GM12891 (cell line): ENCODE data around the gene EGFLAM.

ENCODE experiments used
- DNase-seq: peaks from one replicate; pipeline ENCODE4 v3.0.0; 2011; ENCODE audit warnings: low spot score; ENCODE audit not compliant: insufficient read length
- FAIRE-seq: peaks from 2 replicates; lab custom pipeline; 2011; peaks lifted over from hg19 to GRCh38; lab: Jason Lieb, UNC
- PAX5 ChIP-seq: IDR thresholded peaks from 2 replicates; pipeline ENCODE4 v1.6.1; 2011; ENCODE audit warnings: low read length, moderate library complexity, mild to moderate bottlenecking; ENCODE audit not compliant: insufficient read depth, severe bottlenecking
- POLR2A ChIP-seq: IDR thresholded peaks from 2 replicates; pipeline ENCODE4 v1.6.1; 2011; ENCODE audit warnings: low read depth, low read length, control low read depth
- POLR2AphosphoS5 ChIP-seq: IDR thresholded peaks from 2 replicates; pipeline ENCODE4 v1.6.1; 2011; ENCODE audit warnings: low read depth, low read length, control low read depth
- POU2F2 ChIP-seq: IDR thresholded peaks from 2 replicates; pipeline ENCODE4 v1.6.1; 2011; ENCODE audit warnings: low read depth, mild to moderate bottlenecking, control low read depth, low read length, moderate library complexity
- SPI1 ChIP-seq: IDR thresholded peaks from 2 replicates; pipeline ENCODE4 v1.6.1; 2011; ENCODE audit warnings: low read depth, low read length, control low read depth
- TAF1 ChIP-seq: IDR thresholded peaks from 2 replicates; pipeline ENCODE4 v1.6.1; 2011; ENCODE audit warnings: low read depth, low read length, control low read depth

The EGFLAM gene

DNA sequence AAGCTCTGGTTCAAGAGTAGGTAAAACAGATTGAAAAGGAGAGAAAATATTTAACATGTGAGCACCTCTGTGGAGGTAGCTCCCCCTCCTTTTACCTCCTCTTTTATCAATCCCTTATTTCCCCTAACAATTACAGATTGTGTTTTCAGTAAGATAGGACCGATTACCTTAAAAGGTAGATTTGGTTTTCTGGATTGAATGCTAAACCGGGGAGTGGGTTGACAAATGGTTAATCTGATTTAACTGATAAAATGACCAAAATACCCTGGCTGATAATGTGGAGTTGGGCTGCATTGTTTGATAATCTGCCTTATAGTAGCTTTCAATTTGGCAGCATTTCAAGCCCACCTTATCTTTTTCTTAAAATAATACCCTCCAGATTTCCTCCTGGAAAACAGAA lies 83.9 kb downstream of the EGFLAM start:
- DNase-seq, result no peak
- no peak for TF ChIP-seq POLR2A
- TF ChIP-seq POLR2AphosphoS5, result no peak
- no peak for TF ChIP-seq TAF1
- TF ChIP-seq SPI1, result no peak
- no peak for TF ChIP-seq PAX5
- TF ChIP-seq POU2F2, result no peak
- FAIRE-seq, result no peak

DNA sequence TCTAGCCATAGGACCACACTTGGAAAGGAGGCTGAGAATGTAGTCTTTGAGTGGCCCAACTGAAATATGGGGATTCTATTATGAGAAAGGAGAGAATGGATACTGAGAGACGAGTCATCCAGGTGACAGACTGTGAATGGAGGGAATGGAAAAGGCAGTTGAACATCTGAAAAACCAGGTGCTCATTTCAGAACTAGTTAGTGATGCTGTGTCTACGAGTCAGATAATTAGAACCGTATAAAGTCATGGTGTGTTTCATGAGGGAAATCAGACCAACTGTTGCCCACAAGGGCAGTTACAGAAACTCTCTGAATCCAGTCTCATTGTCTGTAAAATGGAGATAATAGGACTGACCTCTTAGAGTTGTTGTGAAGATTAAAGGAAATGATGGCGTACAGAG lies 86.5 kb downstream of the EGFLAM start:
- FAIRE-seq (no peak), DNase-seq (no peak)
- no peak for TF ChIP-seq POLR2AphosphoS5
- TF ChIP-seq POLR2A, result no peak
- no peak for TF ChIP-seq POU2F2
- no peak for TF ChIP-seq PAX5
- TF ChIP-seq SPI1, result no peak
- no peak for TF ChIP-seq TAF1

DNA sequence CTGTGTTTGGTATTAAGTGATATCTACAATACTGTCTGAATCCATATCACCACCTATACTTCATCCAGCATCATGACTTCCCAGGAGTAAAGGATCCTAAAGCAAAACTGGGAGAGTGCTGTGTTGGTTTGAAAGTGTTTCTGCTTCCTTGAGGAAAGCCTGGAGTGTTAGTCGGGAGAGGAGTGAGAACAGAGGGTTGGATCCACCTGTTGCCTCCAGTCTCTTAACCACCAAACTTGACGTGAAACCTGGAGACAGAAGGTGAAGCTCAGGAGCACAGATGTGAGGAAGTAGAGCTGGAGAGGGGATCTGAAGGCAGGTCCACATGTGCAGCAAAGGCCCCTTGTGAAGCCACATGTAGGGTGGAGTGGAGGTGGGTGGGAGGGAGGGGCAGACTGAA lies 88.2 kb downstream of the EGFLAM start:
- TF ChIP-seq TAF1 (no peak), POLR2A (no peak), POLR2AphosphoS5 (no peak), POU2F2 (no peak), SPI1 (no peak), PAX5 (no peak)
- DNase-seq, result no peak
- FAIRE-seq, result no peak

DNA sequence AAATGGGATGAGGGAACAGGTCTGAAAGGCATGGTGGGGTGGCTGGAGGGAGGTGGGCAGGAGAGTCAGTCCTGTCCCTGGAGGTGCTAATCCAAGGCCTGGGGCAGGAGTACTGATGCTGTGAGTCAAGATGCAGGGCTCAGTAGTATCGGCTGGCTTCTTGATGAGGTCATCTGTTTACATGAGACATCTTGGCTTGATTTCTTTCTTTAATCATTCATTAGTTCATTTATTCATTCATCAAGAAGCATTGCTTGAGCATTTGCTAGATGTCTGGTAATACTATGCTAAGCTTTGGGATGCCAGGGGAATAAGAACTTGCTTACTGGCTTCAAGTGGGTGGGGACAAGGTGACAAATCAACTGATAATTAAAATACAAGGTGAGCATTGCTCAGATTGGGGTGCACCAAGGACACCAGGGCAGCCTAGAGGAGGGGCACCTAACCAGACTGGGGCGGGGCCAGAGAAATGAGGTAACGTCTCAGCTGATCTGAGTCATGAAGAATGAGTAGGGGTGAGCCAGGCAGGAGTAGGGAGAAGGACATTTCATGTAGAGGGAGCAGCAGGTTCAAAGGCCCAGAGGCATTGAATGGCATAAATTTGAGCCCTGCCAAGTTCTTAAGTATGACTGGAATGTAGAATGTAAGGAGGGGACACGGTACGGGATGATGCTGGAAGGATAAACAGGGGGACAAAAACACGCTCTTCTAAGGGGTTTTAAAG lies 88.8 kb downstream of the EGFLAM start:
- FAIRE-seq, result no peak

DNA sequence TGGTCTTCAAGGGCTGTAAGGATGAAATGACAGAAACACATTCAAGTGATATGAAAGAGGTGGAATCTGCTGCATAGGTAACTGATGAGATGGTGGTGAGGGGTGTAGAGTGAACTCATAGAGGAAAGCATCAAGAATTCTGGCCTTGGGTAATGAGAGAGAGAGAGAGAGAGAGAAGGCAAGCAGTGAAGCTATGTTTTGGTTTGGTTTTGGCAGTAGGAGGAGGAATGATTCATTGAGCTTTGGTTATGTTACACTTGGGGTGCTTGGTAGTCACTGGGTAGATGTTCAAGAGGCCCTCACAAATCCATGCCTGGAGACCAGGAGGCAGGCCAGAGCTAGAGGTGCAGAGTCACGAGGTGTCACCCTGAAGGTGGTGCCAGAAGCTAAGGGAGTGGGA lies 89.5 kb downstream of the EGFLAM start:
- FAIRE-seq, result no peak
- no peak for TF ChIP-seq POLR2A
- no peak for TF ChIP-seq POLR2AphosphoS5
- DNase-seq, result no peak

More for the DNA sequence above, 88.8 kb downstream of the EGFLAM start:
- no peak for TF ChIP-seq TAF1
- no peak for TF ChIP-seq POLR2A
- TF ChIP-seq SPI1, result no peak
- no peak for TF ChIP-seq PAX5
- TF ChIP-seq POLR2AphosphoS5, result no peak
- TF ChIP-seq POU2F2, result no peak
- DNase-seq, result no peak

DNA sequence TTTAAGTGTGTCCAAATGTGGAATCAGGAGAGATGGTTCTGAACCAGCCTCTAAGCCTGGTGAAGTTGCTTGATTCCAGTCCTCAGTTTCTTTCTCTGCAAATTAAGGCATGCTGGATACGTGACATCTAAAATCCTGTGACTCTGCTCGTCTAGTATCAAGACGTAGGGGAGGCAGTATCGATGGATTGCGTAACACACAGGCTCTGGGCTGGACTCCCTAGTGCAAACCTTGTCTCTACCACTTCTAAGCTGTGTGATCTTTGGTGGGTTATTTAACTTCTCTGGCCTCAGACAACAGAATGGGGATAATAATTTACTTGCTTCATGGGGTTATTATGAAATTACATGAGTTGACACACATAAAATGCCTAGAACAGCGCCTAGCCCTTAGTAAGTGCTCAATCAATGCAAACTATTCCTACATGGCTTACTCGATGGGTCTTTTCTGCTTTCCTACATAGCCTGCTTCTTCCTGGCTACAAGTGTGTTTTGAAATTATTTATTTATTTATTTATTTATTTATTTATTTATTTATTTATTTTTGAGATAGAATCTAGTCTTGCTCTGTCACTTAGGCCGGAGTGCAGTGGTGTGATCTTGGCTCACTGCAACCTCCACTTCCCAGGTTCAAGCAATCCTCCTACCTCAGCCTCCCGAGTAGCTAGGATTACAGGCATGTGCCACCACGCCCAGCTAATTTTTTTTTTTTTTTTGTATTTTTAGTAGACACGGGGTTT lies 102.1 kb downstream of the EGFLAM start:
- DNase-seq, result no peak
- no peak for FAIRE-seq
- no peak for TF ChIP-seq POU2F2
- TF ChIP-seq SPI1, result no peak
- no peak for TF ChIP-seq TAF1
- TF ChIP-seq PAX5, result no peak

DNA sequence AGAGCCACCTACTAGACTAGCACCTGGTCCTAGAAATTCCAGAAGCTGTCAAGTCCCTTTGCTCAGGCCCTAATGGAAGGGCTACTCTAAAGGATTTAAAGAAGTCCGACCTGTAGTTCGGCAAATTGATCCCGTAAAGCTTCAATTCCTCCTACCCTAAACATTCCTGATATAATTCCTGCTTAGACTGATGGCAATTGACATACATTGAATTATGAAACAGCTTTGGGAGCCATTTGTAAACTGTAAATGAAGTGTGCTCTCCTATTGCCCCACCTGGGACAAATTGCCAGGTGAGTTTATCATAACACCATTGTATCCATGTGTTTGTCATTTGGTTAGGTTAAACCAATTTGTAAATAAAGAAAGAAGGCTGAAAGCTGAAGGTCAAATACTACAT lies 104.4 kb downstream of the EGFLAM start:
- no peak for TF ChIP-seq POLR2AphosphoS5
- TF ChIP-seq TAF1, result no peak
- TF ChIP-seq POLR2A, result no peak
- no peak for TF ChIP-seq POU2F2
- no peak for TF ChIP-seq PAX5
- no peak for TF ChIP-seq SPI1
- DNase-seq (no peak), FAIRE-seq (no peak)

DNA sequence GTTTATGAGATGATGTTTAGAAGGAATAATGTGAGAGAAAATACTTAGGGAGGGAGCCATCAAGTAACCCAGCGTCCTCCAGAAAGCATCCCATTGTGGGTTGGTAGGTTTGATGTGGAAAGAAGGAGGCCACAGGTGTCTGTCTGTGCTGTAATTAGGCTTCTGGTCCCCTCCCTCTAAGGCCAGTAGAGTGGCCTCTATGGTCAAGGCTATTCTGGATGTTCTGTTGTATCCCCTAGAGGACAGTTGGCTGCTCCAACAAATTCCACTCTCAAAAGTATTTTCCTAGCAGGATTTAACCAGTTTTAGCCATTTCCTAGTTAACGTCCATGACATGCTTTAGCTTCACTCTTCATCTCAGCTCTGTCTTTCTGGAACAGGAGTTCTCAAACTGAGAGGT lies 106.5 kb downstream of the EGFLAM start:
- TF ChIP-seq POLR2A (no peak), POU2F2 (no peak), TAF1 (no peak), POLR2AphosphoS5 (no peak), PAX5 (no peak), SPI1 (no peak)
- no peak for DNase-seq
- FAIRE-seq, result no peak

DNA sequence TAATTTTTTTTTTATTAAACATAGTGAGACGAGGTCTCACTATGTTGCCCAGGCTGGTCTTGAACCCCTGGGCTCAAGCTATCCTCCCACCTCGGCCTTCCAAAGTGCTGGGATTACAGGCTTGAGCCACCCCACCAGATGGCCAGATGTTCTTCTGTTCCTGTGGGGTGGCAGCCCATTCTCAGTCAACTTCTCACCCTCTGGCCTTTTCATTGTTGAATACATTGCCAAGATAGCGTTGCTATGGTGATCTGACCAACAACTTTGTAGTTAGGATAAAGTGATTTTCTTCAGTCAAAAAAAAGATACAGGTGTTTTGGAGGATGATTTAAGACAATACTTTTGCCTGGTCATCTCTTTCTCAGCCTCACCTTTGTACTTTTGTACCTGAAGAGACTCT lies 109.1 kb downstream of the EGFLAM start:
- DNase-seq, result no peak
- TF ChIP-seq SPI1, result no peak
- TF ChIP-seq POLR2A, result no peak
- no peak for TF ChIP-seq POLR2AphosphoS5
- no peak for TF ChIP-seq POU2F2
- TF ChIP-seq PAX5, result no peak
- no peak for TF ChIP-seq TAF1
- FAIRE-seq, result no peak

DNA sequence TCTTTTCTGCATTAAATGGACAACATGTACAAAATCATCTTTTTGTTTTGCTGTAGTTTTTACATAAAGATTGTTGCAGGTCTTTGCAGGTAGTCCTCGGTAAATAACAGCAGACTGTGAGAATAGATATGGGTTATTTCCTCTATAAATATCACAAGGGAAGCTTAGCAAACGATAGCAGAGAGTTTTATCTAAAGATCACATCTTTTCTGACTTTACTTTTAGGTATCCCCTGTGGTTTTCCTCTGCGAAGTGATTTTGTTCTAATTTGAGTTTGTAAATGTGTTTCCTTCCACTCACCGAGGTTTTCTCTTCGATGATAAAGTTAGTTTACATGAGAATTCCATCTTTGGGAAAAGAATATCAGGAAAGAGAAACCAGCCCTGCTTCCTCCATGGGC lies 109.6 kb downstream of the EGFLAM start:
- no peak for FAIRE-seq
- TF ChIP-seq POLR2AphosphoS5 (no peak), PAX5 (no peak), SPI1 (no peak), POU2F2 (no peak), TAF1 (no peak), POLR2A (no peak)
- DNase-seq, result no peak
